RWPE1 (cell line): ENCODE data around the gene SVOPL.
"Not testable (repeated sequence)": the region's sequence is repeated elsewhere in the genome, so short reads cannot be mapped to it uniquely, and the experiment has no call there.

Experiments used
- CTCF ChIA-PET: fragments of 350-600 bp; sonication (Branson Sonifier 250); formaldehyde crosslinking; extraction: SDS; loops from one replicate; lab custom pipeline; 2021; lab: Yijun Ruan, JAX
- POLR2A ChIA-PET: fragments of 400-600 bp; formaldehyde crosslinking; extraction: SDS; loops from one replicate; lab custom pipeline; 2020; ENCODE audit warnings: antibody characterized with exemption; ENCODE audit not compliant: low non-redundant PET; lab: Yijun Ruan, JAX
- DNase-seq: peaks from one replicate; pipeline ENCODE4 v3.0.0; 2012; ENCODE audit warnings: low spot score
- H3K27ac ChIP-seq: fragments of 450-650 bp; 2 replicates; pipeline ENCODE4 v1.5.1; 2017
- TF ChIP-seq, protein P1 (sequence below): fragments of 450-650 bp; conservative IDR thresholded peaks from 2 replicates; pipeline ENCODE4 v1.5.1; 2017; ENCODE audit warnings: low read depth, mild to moderate bottlenecking

Gene SVOPL

GRCh38 chr7:138739859-138740258 is 38.7 kb upstream of the SVOPL start:
- TF ChIP-seq, protein P1, sequence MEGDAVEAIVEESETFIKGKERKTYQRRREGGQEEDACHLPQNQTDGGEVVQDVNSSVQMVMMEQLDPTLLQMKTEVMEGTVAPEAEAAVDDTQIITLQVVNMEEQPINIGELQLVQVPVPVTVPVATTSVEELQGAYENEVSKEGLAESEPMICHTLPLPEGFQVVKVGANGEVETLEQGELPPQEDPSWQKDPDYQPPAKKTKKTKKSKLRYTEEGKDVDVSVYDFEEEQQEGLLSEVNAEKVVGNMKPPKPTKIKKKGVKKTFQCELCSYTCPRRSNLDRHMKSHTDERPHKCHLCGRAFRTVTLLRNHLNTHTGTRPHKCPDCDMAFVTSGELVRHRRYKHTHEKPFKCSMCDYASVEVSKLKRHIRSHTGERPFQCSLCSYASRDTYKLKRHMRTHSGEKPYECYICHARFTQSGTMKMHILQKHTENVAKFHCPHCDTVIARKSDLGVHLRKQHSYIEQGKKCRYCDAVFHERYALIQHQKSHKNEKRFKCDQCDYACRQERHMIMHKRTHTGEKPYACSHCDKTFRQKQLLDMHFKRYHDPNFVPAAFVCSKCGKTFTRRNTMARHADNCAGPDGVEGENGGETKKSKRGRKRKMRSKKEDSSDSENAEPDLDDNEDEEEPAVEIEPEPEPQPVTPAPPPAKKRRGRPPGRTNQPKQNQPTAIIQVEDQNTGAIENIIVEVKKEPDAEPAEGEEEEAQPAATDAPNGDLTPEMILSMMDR = no peak
- DNase-seq = no peak
- H3K27ac ChIP-seq = no peak overlapping the region
- ChIA-PET CTCF (no interaction called here), POLR2A (no interaction called here)

GRCh38 chr7:138738551-138739335 is 37.6 kb upstream of the SVOPL start:
- peak; percentile 50 for DNase-seq
- ChIA-PET POLR2A (no interaction called here), CTCF (interaction anchor here (0.5 to 1.1 kb wide), 9 partner anchors 13 to 1015 kb away, joined by 3 to 7 read pairs (median 4); no protein-coding TSS in a partner anchor)
- TF ChIP-seq, protein P1 = peak; percentile 96
- no peak overlapping the region for H3K27ac ChIP-seq

- CTCF ChIA-PET = interaction anchor here (0.5 to 1.1 kb wide), 4 partner anchors 17 to 1014 kb away, joined by 3 to 7 read pairs (median 4); no protein-coding TSS in a partner anchor
- TF ChIP-seq, protein P1 = no peak
- H3K27ac ChIP-seq = no peak overlapping the region
- POLR2A ChIA-PET = no interaction called here
- no peak for DNase-seq
Observed at GRCh38 chr7:138738114-138738513, 37.0 kb upstream of the SVOPL start.

DNA sequence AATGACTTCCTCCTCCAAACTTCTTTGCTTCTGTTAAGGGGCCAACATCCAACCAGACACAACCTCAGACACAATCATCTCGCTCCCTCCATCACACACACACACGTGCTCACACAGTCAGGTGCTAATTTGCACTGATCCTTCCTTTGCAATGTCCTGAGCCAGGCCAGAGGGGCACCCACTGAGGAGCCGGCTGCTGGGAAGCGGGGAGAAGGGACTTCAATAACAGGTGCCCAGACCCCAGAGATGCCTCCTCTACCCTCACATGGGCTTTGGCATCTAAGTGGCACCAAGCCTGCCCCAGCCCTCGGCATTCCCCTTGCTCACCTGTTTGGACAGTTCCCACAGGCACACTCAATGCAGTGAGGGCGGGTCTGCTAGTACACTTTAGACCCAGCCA is 34.2 kb upstream of the SVOPL start:
- ChIA-PET POLR2A (no interaction called here), CTCF (no interaction called here)
- DNase-seq = no peak
- no peak overlapping the region for H3K27ac ChIP-seq
- TF ChIP-seq, protein P1 = no peak

- CTCF ChIA-PET, DNase-seq, H3K27ac ChIP-seq, POLR2A ChIA-PET: not testable (repeated sequence)
Observed at GRCh38 chr7:138731733-138732132, 30.6 kb upstream of the SVOPL start.

GRCh38 chr7:138729444-138729843 is 28.3 kb upstream of the SVOPL start:
- DNase-seq = no peak
- ChIA-PET CTCF (no interaction called here), POLR2A (no interaction called here)
- TF ChIP-seq, protein P1 = no peak
- H3K27ac ChIP-seq = no peak overlapping the region

DNA sequence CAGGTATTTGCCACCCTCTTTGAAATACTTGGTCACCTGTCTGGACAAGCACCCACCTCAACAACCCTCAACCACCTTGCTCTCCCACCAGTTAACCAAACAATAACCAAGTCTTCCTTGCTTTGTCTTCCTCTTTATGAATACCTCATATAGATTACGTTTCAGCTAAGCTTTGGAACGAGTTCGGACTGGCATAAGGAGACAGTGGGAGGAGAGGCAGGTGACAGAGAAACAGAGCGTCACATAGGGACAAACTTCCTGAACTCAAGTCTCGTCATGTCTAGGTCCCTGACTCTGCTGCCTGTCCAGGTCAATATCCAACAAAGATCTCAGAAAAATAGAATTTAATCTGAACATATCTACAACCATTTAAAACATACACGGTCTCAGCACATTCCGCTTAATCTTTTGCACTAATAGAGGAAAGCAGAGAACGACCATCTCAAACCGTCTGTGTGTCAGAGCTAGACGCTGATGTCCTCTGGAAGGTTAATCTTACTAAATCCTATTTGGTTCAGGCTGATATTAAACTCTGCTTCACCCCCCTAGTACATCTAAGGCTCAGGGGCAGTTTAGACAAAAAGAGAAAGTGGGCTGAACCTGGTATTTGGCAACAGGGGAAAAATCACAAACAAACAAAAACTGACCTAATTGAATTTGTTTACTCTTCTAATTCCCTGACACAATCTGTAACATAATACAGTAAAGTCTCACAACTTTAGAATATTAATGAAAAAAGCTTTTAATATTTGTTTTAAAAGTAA is 26.4 kb upstream of the SVOPL start:
- DNase-seq = no peak
- ChIA-PET POLR2A (no interaction called here), CTCF (no interaction called here)
- TF ChIP-seq, protein P1 = no peak
- no peak overlapping the region for H3K27ac ChIP-seq
